ENCODE data around the gene C6orf89.
"Not testable (repeated sequence)": the region's sequence is repeated elsewhere in the genome, so short reads cannot be mapped to it uniquely, and the experiment has no call there.

C6orf89 gene

DNA sequence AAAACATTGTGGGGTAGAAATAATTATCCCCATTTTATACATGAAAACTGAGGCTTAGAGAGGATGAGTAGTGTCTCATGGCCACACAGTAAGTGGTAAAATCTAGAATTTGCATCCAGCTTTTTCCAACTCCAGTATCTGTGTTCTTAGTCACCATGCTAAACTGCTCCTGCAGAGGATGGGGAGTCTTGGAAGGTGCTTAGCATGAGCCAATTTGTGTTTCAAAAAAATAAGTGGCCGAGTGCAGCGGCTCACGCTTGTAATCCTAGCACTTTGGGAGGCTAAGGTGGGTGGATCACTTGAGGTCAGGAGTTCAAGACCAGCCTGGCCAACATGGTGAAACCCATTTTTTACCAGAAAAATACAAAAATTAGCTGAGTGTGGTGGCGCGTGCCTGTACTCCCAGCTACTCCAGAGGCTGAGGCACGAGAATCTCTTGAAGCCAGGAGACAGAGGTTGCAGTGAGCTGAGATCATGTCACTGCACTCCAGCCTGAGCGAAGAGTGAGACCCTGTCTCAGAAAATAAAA, 2.4 kb downstream of the C6orf89 start:
- no peak for DNase-seq (ENCODE audit: low spot score)

DNA sequence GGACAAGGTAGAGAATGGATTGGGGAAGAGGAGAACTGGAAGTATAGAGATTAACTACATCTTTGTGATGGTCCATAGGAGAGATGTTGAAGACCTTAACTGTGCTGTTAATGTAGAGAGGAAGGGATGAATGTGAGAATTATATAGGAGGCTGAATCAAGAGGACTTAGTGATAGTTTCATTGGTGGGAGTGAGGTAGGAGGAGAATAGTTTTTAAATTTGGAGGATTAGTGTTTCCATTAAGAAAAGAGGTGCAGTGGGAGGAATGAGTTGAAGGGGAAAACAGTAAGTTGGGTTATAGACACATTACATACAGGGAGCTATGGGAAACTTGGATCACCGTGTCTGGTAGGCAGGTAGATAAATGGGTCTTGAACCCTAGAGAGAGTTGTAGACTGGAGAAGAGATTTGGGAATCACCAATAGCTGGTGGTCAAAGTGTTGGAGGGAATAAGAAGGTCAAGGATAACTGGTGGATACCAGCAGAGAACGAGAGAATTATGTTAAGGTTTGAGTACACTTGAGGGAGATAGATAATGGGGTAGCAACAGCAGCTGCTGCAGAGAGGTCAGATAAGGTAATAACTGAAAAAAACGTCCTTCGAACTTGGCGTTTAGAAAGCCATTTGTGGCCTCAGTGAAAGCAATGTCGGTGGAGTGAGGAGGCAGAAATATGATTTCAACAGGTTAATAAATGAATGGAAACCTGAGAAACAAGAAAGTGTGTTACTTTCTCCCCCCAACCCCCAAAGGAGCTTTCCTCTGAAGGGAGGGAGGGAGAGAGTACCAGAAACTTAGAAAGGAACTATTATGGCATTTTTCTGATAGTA, 3.1 kb downstream of the C6orf89 start:
- no peak for DNase-seq (ENCODE audit: low spot score)

DNA sequence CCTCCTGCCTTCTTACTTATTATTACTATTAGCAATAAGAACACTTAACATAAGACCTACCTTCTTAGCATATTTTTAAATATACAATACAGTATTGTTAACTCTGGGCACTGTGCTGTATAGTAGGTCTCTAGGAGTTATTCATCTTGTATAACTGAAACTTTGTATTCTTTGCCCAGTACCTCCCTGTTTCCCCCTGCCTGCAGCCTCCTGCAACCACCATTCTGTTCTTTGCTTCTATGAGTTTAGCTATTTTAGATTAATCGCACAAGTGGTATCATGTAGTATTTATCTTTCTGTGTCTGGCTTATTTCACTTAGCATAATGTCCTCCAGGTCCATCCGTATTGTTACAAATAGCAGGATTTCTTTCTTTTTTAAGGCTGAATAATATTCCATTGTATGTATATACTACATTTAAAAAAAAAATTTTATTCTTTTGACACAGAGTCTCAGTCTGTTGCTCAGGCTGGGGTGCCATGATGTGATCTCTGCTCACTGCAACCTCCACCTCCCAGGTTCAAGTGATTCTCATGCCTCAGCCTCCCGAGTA, 4.4 kb downstream of the C6orf89 start:
- DNase-seq (ENCODE audit: low spot score) = no peak

GRCh38 chr6:36891153-36891552, 5.4 kb downstream of the C6orf89 start:
- not testable (repeated sequence) for DNase-seq (ENCODE audit: low spot score)

GRCh38 chr6:36893976-36894932, 8.5 kb downstream of the C6orf89 start:
- no peak for DNase-seq (ENCODE audit: low spot score)

- no peak for DNase-seq (ENCODE audit: low spot score)
Measured at GRCh38 chr6:36897609-36898008, 11.9 kb downstream of the C6orf89 start.

- DNase-seq (ENCODE audit: low spot score) = no peak
Measured at GRCh38 chr6:36904114-36904513, 18.4 kb downstream of the C6orf89 start.

- DNase-seq (ENCODE audit: low spot score) = no peak
Measured at GRCh38 chr6:36904851-36905393, 19.2 kb downstream of the C6orf89 start.

DNA sequence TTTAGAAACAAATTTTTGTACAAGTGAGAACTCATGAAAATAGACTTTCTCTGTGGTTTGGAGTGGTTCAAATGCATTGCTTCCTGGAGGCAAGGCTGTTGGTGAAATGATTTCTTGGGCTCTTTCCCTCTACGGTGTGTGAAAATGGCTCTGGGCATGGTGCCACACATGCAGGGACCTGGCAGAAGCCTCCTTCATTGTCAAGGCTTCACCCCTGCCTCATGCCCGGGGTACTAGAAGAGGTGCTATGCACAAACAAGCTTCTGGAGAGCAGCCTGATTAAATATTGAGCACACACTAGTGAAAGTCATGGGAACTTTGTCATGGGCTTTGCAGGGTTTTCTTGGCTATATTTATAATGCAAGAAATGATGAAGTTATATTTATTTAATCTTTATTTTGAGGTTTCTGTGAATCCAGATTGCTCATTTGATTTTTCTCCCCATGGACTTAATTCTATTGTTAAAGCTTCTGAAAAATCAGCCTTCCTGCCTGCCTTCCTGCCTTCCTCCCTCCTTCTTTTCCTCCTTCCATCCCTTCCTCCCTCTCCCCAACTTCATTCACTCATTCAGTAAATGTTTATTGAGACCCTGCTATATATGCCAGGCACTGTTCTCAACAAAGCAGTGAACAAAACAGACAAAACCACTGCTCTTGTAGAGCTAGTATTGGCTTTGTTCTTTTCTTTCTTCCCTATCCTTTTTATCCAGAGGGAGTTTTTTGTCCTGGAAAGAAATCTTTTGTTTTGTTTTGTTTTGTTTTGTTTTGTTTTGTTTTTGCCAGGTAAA, 21.0 kb downstream of the C6orf89 start:
- no peak for DNase-seq (ENCODE audit: low spot score)

DNA sequence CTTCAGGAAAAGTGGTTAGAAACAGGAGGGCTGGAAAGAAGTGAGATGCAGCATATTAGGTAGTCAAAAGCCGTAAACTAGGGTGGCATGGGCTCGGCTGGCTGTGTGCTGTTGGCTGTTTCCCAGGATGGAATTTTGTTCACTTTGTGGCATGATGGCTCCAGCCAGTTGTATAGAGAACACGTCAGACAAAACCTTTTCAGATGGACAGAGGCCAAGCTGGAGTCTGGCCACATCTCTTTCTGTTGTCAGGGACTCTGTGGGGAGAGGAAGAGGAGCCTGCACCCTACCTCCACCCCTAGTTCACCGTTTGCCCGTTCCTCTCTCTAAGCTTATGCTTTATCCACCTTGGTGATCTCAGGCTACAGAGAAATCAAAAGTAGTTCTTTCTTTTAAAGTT, 22.0 kb downstream of the C6orf89 start:
- no peak for DNase-seq (ENCODE audit: low spot score)

- DNase-seq (ENCODE audit: low spot score) = no peak
Measured at GRCh38 chr6:36908747-36909146, 23.0 kb downstream of the C6orf89 start.

- DNase-seq (ENCODE audit: low spot score) = peak; percentile 53
Measured at GRCh38 chr6:36912030-36912454, 26.3 kb downstream of the C6orf89 start.

DNA sequence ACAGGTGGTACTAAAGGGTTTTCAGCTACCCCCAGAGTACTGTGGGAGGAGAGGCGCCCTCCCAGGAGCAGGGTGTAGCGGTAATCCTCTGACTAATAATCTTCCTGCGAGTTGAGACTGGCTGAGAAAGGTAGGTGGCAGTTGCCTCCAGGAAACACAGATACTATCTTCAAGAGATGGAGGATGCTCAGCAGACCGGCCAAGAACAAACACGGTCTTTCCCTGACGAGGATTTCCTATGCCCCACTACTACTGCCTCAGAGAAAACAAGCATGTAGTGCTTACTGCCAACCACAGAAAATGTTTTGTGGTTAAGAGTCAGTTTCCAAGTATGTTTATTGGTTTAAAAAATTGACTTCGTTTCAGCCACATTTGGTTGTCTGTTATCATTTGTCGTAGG, 26.8 kb downstream of the C6orf89 start:
- peak; percentile 72 for DNase-seq (ENCODE audit: low spot score)

GRCh38 chr6:36913082-36913481, 27.3 kb downstream of the C6orf89 start:
- DNase-seq (ENCODE audit: low spot score) = no peak

- peak; percentile 39 for DNase-seq (ENCODE audit: low spot score)
Measured at GRCh38 chr6:36914227-36914794, 28.6 kb downstream of the C6orf89 start.

DNA sequence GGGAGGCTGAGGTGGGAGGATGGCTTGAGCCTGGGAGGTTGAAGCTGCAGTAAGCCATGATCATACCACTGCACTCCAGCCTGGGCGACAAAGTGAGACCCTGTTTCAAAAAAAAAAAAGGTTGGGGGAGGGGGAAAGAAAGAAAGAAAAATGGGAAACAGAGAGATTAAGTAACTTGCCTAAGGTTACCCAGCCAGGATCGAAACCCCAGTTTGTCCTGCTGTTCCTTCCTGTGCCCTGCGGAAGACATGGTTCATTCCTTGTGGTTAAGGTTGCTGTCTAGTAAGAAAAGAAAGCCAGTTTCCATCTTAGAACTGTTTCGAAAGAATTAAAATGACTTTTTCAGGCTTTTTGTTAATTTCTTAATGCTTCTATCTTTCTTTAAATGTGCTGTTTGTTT, 29.8 kb downstream of the C6orf89 start:
- DNase-seq (ENCODE audit: low spot score) = no peak

DNA sequence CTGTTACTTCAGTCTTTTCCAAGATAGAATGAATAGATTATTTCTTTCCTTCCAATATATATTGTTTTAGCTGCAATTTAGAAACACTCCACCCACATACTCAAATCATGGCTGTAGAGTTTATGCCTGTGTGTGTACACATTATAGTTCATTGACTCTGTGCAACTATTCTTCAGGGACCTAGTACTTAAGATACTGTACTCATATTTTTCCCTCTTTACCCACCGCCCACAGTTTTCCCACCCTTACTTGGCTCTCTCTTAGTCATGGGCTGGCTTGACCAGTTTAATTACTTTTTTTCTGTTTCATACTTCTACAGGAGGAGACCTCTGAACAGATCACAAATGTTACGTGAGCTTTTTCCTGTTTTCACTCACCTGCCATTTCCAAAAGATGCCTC, 30.4 kb downstream of the C6orf89 start:
- DNase-seq (ENCODE audit: low spot score) = no peak

GRCh38 chr6:36917541-36918193, 31.9 kb downstream of the C6orf89 start:
- DNase-seq (ENCODE audit: low spot score) = no peak

DNA sequence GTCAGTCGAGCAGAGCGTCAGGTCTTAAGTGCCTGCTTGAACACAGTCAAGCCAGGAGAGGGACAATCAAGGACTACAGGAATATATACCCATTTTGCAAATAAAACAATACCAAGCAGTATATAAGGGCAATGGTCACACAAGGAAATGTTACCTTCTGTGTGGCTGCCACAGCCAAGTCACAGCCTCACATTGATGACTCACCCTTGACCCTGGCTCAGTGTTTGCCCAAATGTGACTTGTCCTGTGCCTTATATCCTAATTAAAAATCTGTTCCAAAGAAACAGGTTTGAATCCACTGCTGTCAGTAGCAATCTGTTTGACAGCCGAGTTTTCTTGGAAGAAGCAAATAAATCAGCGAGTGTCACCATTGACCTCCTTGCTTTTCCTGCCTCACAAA, 34.3 kb downstream of the C6orf89 start:
- no peak for DNase-seq (ENCODE audit: low spot score)

DNA sequence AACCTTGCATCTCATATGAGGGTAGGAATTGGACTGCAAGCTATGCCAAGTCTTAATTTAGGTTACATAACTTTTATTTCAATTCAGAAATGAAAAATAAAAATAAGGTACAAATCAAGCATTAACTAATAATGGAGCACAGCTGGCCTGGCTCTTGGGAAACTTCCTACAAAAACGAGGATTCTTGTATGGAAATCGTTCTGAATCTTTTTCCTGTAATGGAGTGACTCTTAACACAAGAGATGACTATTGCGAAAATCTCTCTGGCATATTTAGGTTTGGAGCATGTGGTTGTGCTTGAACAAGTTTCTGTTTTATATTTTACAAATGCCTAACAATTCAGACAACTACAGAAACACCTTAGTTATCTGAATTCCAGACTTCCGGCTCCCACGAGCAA, 34.8 kb downstream of the C6orf89 start:
- no peak for DNase-seq (ENCODE audit: low spot score)

Measured in CD4-positive, alpha-beta T cell treated with Interleukin-6 at 100 ng/mL for 8 hours (primary cell).